ENCODE data around the gene REP15.
"Not testable (repeated sequence)": the region's sequence is repeated elsewhere in the genome, so short reads cannot be mapped to it uniquely, and the experiment has no call there.

The REP15 gene

GRCh38 chr12:27733052-27733656, 36.9 kb downstream of the REP15 start:
- no peaks in the 10 kb centered on the region for H3K79me2 ChIP-seq
- H3K4me1 ChIP-seq: no peaks in the 10 kb centered on the region
- no peak overlapping the region for H3K4me3 ChIP-seq (ENCODE audit: low read depth, low read length)
- H3K9ac ChIP-seq: no peak overlapping the region
- no peaks in the 10 kb centered on the region for H3K27me3 ChIP-seq (ENCODE audit: control insufficient read depth, insufficient read depth, low read length)
- no peaks in the 10 kb centered on the region for H3K36me3 ChIP-seq (ENCODE audit: control insufficient read depth, insufficient read depth, low read length)
- H3K27ac ChIP-seq: no peak overlapping the region
- peak; percentile 78 for TF ChIP-seq CTCF (IDR thresholded peaks at IDR 0.05)
- no peak overlapping the region for H2AFZ ChIP-seq
- no peak overlapping the region for H3K4me2 ChIP-seq (ENCODE audit: low read length)
- H3K9me3 ChIP-seq (ENCODE audit: control insufficient read depth, low read length): no peaks in the 10 kb centered on the region

GRCh38 chr12:27733791-27734190, 37.5 kb downstream of the REP15 start:
- Histone ChIP-seq H3K36me3 (ENCODE audit: control insufficient read depth, insufficient read depth, low read length) (no peaks in the 10 kb centered on the region), H3K79me2 (no peaks in the 10 kb centered on the region), H2AFZ (no peak overlapping the region), H3K4me1 (no peaks in the 10 kb centered on the region), H3K27me3 (ENCODE audit: control insufficient read depth, insufficient read depth, low read length) (no peaks in the 10 kb centered on the region), H3K9ac (no peak overlapping the region), H3K9me3 (ENCODE audit: control insufficient read depth, low read length) (no peaks in the 10 kb centered on the region), H3K4me2 (ENCODE audit: low read length) (no peak overlapping the region), H3K4me3 (ENCODE audit: low read depth, low read length) (no peak overlapping the region), H3K27ac (no peak overlapping the region)
- TF ChIP-seq CTCF (IDR thresholded peaks at IDR 0.05): no peak

- H3K4me3 ChIP-seq (ENCODE audit: low read depth, low read length); H3K4me1 ChIP-seq; H3K36me3 ChIP-seq (ENCODE audit: control insufficient read depth, insufficient read depth, low read length); H3K27ac ChIP-seq; H3K9me3 ChIP-seq (ENCODE audit: control insufficient read depth, low read length); H3K4me2 ChIP-seq (ENCODE audit: low read length); H3K27me3 ChIP-seq (ENCODE audit: control insufficient read depth, insufficient read depth, low read length); H2AFZ ChIP-seq; H3K79me2 ChIP-seq; H3K9ac ChIP-seq: not testable (repeated sequence)
Measured at GRCh38 chr12:27734321-27734720, 38.1 kb downstream of the REP15 start.

DNA sequence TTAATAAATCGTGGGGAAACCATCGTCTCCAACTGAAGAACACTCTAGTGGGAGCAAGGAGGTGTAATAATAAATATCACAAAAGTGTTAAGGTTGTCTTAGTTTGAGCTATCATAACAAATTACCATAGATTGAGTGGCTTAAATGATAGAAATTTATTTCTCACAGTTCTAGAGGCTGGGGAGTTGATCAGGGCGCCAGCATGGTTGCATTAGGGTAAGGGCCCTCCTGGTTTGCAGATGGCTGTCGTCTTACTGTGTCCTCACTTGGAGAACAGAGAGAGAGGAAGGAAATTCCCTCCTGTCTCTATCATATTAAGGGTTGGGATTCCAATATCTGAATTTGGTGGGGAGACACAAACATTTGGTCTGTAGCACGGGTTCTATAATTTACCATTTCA, 47.4 kb downstream of the REP15 start:
- H2AFZ ChIP-seq: no peak overlapping the region
- H3K4me2 ChIP-seq (ENCODE audit: low read length): no peak overlapping the region
- H3K27ac ChIP-seq: no peak overlapping the region
- H3K79me2 ChIP-seq: peaks cover 5% of the 10 kb centered on the region
- H3K4me3 ChIP-seq (ENCODE audit: low read depth, low read length): no peak overlapping the region
- H3K9me3 ChIP-seq (ENCODE audit: control insufficient read depth, low read length): no peaks in the 10 kb centered on the region
- H3K36me3 ChIP-seq (ENCODE audit: control insufficient read depth, insufficient read depth, low read length): no peaks in the 10 kb centered on the region
- no peak overlapping the region for H3K9ac ChIP-seq
- no peaks in the 10 kb centered on the region for H3K27me3 ChIP-seq (ENCODE audit: control insufficient read depth, insufficient read depth, low read length)
- TF ChIP-seq CTCF (IDR thresholded peaks at IDR 0.05): no peak
- no peaks in the 10 kb centered on the region for H3K4me1 ChIP-seq

DNA sequence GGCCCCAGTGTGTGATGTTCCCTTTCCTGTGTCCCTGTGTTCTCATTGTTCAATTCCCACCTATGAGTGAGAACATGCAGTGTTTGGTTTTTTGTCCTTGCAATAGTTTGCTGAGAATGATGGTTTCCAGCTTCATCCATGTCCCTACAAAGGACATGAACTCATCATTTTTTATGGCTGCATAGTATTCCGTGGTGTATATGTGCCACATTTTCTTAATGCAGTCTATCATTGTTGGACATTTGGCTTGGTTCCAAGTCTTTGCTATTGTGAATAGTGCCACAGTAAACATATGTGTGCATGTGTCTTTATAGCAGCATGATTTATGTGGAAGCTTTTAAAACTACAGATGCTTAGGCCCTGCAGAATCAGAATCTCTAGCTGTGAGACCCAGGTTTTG, 49.5 kb downstream of the REP15 start:
- H3K79me2 ChIP-seq; H3K36me3 ChIP-seq (ENCODE audit: control insufficient read depth, insufficient read depth, low read length); H3K27me3 ChIP-seq (ENCODE audit: control insufficient read depth, insufficient read depth, low read length); H3K4me2 ChIP-seq (ENCODE audit: low read length); H3K27ac ChIP-seq; H3K9ac ChIP-seq; H2AFZ ChIP-seq; H3K4me1 ChIP-seq; H3K4me3 ChIP-seq (ENCODE audit: low read depth, low read length); H3K9me3 ChIP-seq (ENCODE audit: control insufficient read depth, low read length): not testable (repeated sequence)

Data from parathyroid adenoma (tissue), 2 donors.